Ishikawa (cell line): Measurements from ENCODE around the gene FHL3.

Source experiments
- CEBPB ChIP-seq: IDR thresholded peaks from 2 replicates; pipeline ENCODE4 v1.6.1; 2012
- CREB1 ChIP-seq: IDR thresholded peaks from 2 replicates; pipeline ENCODE4 v1.6.1; 2012; ENCODE audit warnings: low read depth
- EGR1 ChIP-seq: IDR thresholded peaks from 2 replicates; pipeline ENCODE4 v1.6.1; 2012
- EP300 ChIP-seq: IDR thresholded peaks from 2 replicates; pipeline ENCODE4 v1.6.1; 2012; ENCODE audit warnings: borderline replicate concordance
- FOXM1 ChIP-seq: IDR thresholded peaks from 2 replicates; pipeline ENCODE4 v1.6.1; 2012; ENCODE audit warnings: low read depth, borderline replicate concordance
- NFIC ChIP-seq: IDR thresholded peaks from 2 replicates; pipeline ENCODE4 v1.6.1; 2012
- RAD21 ChIP-seq: IDR thresholded peaks from 2 replicates; pipeline ENCODE4 v1.6.1; 2012; ENCODE audit warnings: low read depth
- TAF1 ChIP-seq: IDR thresholded peaks from 2 replicates; pipeline ENCODE4 v1.6.1; 2012; ENCODE audit warnings: low read depth, mild to moderate bottlenecking
- TCF12 ChIP-seq: IDR thresholded peaks from 2 replicates; pipeline ENCODE4 v1.6.1; 2012; ENCODE audit warnings: low read depth
- TEAD4 ChIP-seq: IDR thresholded peaks from 2 replicates; pipeline ENCODE4 v1.6.1; 2012
- YY1 ChIP-seq: IDR thresholded peaks from 2 replicates; pipeline ENCODE4 v1.6.1; 2012; ENCODE audit warnings: low read depth
- ZBTB7A ChIP-seq: IDR thresholded peaks from 2 replicates; pipeline ENCODE4 v1.6.1; 2012; ENCODE audit warnings: low read depth
- TF ChIP-seq, protein P1 (sequence below): IDR thresholded peaks from 2 replicates; pipeline ENCODE4 v1.6.1; 2012; ENCODE audit warnings: low read depth, mild to moderate bottlenecking
- TF ChIP-seq, protein P2 (sequence below): IDR thresholded peaks from 2 replicates; pipeline ENCODE4 v1.6.1; 2012
- TF ChIP-seq, protein P3 (sequence below): IDR thresholded peaks from 2 replicates; pipeline ENCODE4 v1.6.1; 2012

FHL3 gene

DNA sequence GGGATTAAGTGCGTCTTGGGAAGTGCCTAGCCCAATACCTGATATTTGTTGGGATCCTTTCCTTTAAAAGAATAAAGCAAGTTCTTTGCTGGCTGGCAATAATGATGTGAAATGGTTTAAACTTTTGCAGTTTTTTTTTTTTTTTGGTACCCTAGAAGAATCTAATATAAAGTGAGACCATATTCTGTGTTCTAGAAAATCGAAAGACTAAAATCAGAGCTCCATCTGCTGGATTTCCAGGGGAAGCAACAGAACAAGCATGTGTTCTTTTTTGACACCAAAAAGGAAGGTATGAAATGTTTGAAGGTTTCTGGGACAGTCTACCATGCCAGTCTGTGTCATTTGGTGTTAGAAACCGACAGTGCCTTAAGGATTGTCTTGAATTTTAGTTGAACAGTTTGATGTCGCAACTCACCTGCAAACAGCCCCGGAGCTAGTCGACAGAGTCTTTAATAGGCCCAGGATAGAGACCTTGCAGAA is 13.6 kb upstream of the FHL3 start:
- peak; percentile 41 for TF ChIP-seq RAD21
- TF ChIP-seq TEAD4: no peak
- TF ChIP-seq, protein P1, sequence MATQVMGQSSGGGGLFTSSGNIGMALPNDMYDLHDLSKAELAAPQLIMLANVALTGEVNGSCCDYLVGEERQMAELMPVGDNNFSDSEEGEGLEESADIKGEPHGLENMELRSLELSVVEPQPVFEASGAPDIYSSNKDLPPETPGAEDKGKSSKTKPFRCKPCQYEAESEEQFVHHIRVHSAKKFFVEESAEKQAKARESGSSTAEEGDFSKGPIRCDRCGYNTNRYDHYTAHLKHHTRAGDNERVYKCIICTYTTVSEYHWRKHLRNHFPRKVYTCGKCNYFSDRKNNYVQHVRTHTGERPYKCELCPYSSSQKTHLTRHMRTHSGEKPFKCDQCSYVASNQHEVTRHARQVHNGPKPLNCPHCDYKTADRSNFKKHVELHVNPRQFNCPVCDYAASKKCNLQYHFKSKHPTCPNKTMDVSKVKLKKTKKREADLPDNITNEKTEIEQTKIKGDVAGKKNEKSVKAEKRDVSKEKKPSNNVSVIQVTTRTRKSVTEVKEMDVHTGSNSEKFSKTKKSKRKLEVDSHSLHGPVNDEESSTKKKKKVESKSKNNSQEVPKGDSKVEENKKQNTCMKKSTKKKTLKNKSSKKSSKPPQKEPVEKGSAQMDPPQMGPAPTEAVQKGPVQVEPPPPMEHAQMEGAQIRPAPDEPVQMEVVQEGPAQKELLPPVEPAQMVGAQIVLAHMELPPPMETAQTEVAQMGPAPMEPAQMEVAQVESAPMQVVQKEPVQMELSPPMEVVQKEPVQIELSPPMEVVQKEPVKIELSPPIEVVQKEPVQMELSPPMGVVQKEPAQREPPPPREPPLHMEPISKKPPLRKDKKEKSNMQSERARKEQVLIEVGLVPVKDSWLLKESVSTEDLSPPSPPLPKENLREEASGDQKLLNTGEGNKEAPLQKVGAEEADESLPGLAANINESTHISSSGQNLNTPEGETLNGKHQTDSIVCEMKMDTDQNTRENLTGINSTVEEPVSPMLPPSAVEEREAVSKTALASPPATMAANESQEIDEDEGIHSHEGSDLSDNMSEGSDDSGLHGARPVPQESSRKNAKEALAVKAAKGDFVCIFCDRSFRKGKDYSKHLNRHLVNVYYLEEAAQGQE: no peak
- TF ChIP-seq, protein P2, sequence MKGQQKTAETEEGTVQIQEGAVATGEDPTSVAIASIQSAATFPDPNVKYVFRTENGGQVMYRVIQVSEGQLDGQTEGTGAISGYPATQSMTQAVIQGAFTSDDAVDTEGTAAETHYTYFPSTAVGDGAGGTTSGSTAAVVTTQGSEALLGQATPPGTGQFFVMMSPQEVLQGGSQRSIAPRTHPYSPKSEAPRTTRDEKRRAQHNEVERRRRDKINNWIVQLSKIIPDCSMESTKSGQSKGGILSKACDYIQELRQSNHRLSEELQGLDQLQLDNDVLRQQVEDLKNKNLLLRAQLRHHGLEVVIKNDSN: no peak

DNA sequence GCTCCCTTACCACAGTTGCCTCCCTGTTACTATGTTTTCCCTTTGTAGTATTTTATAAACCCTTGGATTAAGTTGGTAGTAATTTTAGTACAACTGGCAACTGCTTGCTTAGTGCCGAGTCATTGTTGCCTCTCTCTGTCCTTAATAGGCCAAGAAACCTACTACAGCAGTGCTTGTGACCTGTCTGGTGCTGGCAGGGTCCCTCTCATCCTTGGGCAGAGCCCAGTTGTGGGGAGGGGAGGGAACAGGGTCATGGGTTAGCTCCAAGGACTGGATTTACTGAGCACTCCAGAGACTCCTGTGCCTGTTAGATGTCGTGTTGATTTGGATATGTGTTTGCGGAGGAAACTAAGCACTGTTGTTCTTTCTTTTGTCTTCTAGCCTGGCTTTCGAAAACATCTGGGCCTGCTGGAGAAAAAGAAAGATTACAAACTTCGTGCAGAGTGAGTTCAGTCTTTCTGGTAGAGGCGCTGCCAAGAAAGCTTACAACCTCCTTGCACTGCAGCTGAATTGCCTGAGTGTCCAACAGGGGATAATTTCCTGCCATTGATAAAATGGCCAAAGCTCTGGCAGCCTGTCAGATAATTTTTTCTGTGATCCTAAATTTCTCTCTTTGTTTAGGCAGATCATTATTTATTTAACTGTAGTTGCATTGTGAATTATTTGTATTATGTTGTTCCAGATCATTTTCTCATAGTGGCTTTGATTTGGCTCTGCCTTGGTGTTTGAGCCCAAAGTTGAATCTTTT is 10.8 kb upstream of the FHL3 start:
- TF ChIP-seq EGR1: no peak

DNA sequence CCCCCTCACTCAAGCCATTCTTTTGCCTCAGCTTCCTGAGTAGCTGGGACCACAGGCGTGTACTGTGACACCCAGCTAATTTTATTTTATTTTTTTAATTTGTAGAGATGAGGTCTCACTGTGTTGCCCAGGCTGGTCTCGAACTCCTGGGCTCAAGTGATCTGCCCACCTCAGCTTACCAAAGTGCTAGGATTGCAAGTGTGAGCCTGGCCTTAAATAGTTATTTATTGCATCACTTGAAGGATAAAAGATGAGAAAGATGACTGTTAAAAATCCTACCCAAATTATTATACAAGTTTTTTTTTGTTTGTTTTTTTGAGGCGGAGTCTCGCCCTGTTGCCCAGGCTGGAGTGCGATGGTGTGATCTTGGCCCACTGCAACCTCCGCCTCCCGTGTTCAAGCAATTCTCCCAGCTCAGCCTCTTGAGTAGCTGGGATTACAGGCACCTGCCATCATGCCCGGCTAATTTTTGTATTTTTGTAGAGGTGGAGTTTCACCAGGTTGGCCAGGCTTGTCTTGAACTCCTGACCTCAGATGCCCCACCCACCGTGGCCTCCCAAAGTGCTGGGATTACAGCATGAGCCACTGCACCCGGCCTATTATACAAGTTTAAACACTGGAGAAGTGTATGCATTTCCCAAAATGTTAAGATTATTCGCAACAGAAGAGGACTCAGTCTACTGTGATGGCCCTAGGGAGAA is 9.6 kb upstream of the FHL3 start:
- TF ChIP-seq TCF12: no peak
- TF ChIP-seq, protein P2: no peak
- no peak for TF ChIP-seq NFIC

DNA sequence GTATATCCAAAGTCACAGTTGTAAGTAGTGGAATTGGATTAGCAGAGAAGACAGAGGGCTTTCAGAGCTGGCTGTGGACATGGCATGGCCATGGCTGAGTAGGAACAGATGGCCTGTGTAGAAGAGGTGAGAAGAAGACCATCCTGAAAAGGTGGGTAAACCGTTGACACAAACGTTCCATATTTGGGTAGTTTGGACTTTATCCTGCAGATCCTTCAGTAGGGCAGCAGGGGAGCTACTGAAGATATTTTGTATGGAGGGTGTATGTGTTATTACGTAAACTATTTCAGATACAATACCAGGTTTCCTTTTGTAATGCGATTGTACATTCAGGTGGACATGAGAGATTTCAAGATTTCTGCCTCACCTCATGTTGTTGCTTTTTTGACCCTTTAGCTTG is 8.9 kb upstream of the FHL3 start:
- TF ChIP-seq CREB1 (no peak), FOXM1 (no peak), RAD21 (no peak), ZBTB7A (no peak), NFIC (no peak), TCF12 (no peak), TEAD4 (no peak), CEBPB (no peak), EP300 (no peak), EGR1 (no peak), YY1 (no peak), TAF1 (no peak)
- TF ChIP-seq, protein P1: no peak
- TF ChIP-seq, protein P3, sequence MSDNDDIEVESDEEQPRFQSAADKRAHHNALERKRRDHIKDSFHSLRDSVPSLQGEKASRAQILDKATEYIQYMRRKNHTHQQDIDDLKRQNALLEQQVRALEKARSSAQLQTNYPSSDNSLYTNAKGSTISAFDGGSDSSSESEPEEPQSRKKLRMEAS: no peak
- TF ChIP-seq, protein P2: no peak

DNA sequence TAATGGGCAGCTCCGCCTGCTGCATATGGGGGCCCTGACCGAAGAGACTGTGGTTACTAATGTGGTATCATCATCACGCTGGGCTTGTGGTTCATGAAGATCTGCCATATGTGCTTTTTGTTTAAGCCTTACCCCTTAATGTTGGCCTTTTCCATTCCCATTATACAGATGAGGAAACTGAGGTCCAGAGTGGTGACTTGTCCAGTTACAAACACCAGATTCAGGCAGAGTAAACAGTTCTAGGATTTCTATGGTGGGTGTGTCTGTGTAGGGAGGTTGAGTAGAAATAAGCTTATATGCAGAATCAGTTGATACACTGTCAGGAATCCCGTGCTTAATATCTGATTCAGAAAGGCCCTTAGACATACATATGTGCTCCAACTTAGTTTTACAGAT is 7.9 kb upstream of the FHL3 start:
- TF ChIP-seq ZBTB7A (no peak), RAD21 (no peak), FOXM1 (no peak), CREB1 (no peak), EGR1 (no peak), TEAD4 (no peak), NFIC (no peak), CEBPB (no peak), EP300 (no peak), TCF12 (no peak)
- TF ChIP-seq, protein P1: no peak
- TF ChIP-seq, protein P3: no peak
